GM21367 (cell line): ENCODE data around the gene EXD3.

ENCODE experiments used
- ATAC-seq: cut with Tn5 transposase; IDR thresholded peaks from one replicate; pipeline ENCODE4 v1.9.1; 2021; ENCODE audit not compliant: unreplicated experiment

Gene EXD3

GRCh38 chr9:137319739-137320551 is 103.0 kb downstream of the EXD3 start:
- no peak for ATAC-seq

- no peak for ATAC-seq
Observed at GRCh38 chr9:137319011-137319738, 103.8 kb downstream of the EXD3 start.

DNA sequence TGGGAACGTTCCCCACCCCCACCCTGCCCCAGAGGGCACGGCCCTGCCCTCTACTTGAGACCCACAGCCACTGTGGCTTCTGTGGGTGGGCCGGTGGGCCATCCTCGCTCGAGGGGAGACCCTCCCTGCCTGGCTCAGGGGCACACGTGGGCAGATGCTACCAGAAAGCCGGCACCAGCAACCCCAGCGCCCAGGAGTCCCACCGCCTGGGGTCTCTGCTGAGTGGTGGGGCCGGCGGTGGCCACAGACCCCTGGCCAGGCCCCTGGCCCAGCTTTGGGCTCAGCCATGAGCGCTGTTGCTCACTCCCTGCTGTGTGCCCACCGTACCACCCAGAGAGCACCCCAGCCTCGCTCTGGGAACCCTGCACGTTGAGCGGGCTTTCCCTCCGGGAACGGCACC is 104.4 kb downstream of the EXD3 start:
- ATAC-seq, result no peak

DNA sequence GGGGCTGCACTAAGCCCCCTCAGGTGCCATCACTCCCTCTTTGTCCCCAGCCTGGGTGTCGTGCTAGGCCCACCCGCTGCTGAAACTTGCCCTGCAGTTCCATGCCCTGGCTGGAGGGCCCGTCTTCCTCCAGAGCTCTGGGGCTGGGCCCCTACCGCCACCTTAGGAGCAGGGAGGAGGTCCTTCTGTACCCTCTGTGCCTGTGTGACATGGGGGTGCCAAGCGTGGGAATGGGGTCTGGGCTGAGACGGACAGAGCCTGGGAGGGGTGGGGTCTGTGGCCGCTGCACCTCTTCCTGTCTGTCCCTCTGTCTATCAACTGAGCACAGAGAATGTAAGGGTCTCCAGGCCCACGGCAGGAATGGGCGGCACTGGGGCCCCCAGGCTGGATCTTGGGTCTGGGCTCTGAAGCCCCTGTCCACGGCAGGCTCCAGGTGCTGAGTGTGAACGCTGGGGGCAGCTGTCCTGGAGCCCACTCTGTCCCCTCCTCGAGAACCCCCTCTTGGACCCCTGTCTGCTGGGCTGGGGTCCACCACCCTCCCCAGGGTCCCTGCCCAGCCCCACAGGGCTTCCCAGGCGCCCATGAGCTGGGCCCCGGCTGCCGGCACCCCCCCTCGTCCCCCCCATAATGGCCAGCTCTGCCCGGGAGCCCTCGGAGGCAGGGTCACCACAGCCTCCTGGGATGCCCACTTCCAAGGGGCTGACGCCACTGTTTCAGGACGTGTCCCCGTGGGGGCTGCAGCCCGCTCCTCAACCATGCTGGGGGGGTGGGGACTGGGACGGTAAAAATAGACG is 105.0 kb downstream of the EXD3 start:
- no peak for ATAC-seq

- no peak for ATAC-seq
Observed at GRCh38 chr9:137317021-137317717, 105.8 kb downstream of the EXD3 start.

GRCh38 chr9:137316012-137316981 is 106.7 kb downstream of the EXD3 start:
- ATAC-seq, result no peak

DNA sequence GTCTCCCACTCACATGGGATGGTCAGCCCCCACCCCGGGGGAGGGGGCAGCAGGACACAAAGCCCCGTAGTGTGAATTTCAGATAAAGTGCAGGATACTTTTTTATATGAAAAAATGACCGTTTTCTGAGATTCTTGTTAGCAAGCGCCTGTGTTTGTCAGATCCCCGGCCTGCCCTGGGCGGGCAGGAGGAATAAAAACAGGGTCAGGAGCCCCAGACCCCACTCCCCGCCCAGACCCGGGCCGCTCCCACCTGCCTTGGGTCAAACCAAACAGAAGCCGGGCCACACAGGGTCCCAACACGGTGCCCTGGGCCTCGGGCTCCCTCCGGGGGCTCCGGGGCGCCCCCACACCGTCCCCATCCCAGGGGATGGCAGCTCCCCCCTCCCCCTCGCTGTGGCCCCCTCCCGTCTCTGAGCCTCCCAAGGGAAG is 107.4 kb downstream of the EXD3 start:
- no peak for ATAC-seq

GRCh38 chr9:137314561-137315560 is 108.1 kb downstream of the EXD3 start:
- ATAC-seq, result no peak

GRCh38 chr9:137313956-137314560 is 108.9 kb downstream of the EXD3 start:
- no peak for ATAC-seq

DNA sequence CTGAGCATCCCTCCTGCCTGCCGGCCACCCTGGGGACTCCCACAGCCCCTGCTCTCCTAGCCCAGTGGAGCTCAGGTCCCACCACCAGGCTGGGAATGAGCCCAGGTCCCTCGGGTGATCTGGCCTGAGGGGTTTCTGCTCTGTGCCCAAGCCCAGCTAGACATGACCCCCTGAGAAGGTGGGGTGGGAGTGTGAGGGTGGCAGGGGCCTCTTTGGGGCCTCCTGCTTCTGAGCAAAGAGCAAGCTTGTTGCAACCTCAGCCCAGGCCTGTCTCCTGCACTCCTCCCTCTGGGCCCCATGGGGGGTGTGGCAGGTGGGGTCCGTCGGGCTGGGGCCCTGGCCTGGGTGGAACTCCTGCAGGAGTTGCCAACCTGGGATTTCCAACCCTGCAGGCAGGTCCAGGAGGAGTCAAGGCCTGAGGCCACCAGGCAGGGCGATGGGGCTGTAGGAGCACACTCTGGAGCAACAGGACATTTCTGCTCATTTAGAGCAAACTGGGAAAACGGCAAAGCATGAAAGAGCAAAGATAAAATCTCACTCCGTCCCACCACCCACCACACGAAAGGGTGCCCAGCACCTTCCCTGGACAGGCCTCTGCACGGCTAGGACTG is 109.5 kb downstream of the EXD3 start:
- ATAC-seq, result no peak

- ATAC-seq, result no peak
Observed at GRCh38 chr9:137312852-137313325, 110.1 kb downstream of the EXD3 start.

DNA sequence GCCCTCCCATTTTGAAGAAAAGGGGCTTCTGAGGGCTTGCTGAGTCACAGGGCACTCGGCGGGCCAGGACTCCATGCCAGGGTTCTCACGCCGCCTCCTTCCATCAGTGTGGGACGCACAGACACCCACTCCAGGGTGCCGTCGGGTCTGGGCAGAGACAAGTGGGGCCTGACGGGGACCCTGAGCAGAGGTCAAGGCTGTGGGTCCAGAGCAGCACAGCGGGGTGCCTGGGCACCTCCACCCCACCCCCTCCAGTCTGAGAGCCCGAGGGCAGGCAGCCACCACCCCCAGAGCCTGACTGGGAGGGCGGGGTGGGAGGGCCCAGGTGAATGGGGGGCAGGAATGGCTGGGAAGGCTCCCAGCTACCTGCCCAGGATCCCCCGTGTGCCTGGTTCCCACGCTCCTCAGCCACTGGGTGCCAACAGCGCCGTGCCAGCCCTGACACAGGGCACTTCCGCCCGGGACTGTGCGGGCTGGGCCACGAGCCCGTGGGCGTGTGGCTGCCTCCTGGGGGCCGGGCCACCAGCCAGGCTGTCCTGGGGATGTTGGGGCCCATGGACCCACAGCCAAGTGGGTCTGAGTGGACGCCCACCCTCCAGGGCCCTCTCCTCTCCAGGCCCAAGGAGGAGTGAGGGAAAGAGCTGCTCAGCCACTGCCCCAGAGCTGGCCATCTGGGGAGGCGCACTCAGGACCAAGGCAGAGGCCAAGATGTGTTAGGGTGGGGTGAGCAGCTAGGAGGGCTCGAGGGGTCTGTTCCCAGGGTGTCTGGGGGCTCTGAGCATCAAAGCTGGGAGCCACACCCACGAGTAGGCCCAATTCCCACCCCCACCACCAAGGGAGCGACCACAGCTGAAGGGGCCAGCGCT is 110.7 kb downstream of the EXD3 start:
- no peak for ATAC-seq

DNA sequence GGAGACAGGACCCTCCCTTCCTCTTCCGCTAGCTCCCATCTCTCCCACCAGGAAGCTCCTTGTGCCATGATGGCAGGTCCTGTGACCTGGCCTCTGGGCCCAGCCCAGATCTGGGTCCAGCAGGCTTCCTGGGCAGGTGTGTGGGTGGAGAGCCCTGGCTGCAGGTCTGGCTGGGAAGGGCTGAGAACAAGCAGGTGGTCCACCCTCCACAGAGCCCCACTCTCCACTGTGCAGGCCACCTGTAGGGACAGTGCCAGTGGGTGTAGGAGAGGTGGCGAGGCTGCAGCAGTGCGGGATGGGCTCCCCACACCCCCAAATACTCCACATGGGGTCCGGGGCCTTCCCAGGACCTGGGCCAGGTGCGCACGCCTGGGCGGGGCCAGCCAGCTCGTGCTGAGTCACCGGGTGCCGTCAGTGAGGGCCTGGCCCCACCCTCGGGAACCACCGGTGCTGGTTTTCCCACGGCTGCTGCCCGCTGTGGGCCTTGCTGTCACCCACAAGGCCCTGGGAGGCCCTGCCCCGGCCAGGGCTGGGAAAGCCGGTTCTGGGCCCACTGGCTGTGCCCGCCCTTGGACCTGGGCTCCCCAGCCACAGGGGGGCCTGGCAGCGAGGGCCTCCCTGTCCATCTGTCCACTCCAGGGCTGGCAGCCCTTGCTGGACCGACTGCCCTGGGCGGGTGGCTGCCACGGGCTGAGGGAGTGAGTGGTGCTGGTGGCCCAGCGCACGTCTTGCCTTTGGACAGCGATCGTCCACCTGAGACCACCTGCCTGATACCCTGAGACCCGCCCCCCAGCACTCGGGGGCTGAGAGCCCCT is 111.6 kb downstream of the EXD3 start:
- ATAC-seq, result no peak

DNA sequence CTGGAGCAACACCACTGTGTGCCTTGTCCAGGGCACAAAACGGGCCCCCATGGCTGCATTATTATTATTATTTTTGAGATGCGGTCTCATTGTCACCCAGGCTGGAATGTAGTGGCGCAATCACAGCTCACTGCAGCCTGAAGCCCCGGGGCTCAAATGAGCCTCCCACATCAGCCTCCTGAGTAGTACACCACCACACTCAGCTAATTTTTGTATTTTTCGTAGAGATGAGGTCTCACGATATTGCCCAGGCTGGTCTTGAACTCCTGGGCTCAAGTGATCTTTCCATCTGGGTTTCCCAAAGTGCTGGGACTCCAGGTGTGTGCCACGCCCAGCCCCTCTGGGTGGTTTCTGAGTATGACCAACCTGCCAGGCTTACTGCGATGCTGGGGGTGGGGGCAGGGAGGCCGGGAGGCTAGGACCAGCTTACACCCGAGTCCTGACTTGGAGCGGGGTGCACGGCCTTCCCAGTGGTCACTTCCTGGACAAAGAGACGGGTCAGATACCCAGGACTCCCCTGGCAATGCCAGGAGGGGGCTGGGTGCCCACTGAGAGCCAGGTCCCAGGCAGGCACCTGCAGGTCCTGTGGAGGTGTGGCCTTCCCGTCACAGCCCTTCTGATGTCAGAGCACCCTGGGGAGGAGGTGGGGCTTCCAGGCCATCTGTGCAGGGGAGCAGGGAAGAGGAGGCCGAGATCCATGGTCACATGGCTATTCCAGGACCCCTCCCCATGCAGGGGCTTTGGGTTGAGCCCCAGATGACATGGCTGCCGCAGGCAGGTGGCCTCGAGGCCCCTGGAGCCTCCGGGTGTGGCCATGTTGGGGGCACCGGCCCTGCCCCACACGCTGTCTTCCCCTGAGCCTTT is 112.5 kb downstream of the EXD3 start:
- no peak for ATAC-seq
